Parathyroid adenoma (tissue), 2 donors: ENCODE data around the gene KIRREL3.

ENCODE experiments used
- H2AFZ ChIP-seq: fragments of 300-600 bp; sonication (generic); one replicate; pipeline ENCODE4 v1.7.0; 2017; ENCODE audit warnings: antibody characterized with exemption, mild to moderate bottlenecking
- H3K27ac ChIP-seq: fragments of 300-600 bp; sonication (generic); one replicate; pipeline ENCODE4 v1.7.0; 2017
- H3K27me3 ChIP-seq: fragments of 300-600 bp; sonication (generic); one replicate; pipeline ENCODE4 v1.7.0; 2017; ENCODE audit warnings: low read length; ENCODE audit not compliant: control insufficient read depth, insufficient read depth
- H3K36me3 ChIP-seq: fragments of 300-600 bp; sonication (generic); one replicate; pipeline ENCODE4 v1.7.0; 2017; ENCODE audit warnings: low read length; ENCODE audit not compliant: control insufficient read depth, insufficient read depth
- H3K4me1 ChIP-seq: fragments of 300-600 bp; sonication (generic); one replicate; pipeline ENCODE4 v1.7.0; 2017; ENCODE audit warnings: control low read depth
- H3K4me2 ChIP-seq: fragments of 300-600 bp; sonication (generic); one replicate; pipeline ENCODE4 v1.7.0; 2017; ENCODE audit warnings: low read length
- H3K4me3 ChIP-seq: fragments of 300-600 bp; sonication (generic); one replicate; pipeline ENCODE4 v1.7.0; 2017; ENCODE audit warnings: low read depth, low read length
- H3K79me2 ChIP-seq: fragments of 300-600 bp; sonication (generic); one replicate; pipeline ENCODE4 v1.7.0; 2017; ENCODE audit warnings: control low read depth
- H3K9ac ChIP-seq: fragments of 300-600 bp; sonication (generic); one replicate; pipeline ENCODE4 v1.7.0; 2017; ENCODE audit warnings: mild to moderate bottlenecking
- H3K9me3 ChIP-seq: fragments of 300-600 bp; sonication (generic); one replicate; pipeline ENCODE4 v1.7.0; 2017; ENCODE audit warnings: low read length; ENCODE audit not compliant: control insufficient read depth
- TF ChIP-seq, protein P1 (sequence below): fragments of 300-600 bp; sonication (generic); IDR thresholded peaks from one replicate; pipeline ENCODE4 v1.7.0; 2017; ENCODE audit warnings: antibody characterized with exemption, mild to moderate bottlenecking
- donor health status: primary hyperparathyroidism.

The KIRREL3 gene

DNA sequence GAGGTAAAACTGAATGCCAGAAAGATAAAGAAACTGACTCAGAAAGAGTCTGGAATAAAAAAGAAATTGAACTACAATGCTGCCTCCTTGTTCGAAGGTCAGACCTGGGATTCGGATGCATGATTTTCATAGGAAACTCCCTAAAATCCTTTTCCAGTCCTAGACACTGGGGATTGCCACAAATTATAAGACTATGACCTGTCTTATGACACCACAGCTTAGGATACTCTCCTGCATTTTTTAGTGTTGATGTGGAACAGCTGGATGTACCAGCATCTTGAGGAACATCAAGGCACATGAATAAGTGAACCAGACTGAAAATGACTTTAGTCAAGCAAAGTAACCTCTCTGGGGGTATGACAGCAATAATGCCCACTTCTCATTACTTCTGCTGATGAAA is 9.0 kb downstream of the KIRREL3 start:
- H3K4me1 ChIP-seq: no peaks in the 10 kb centered on the region
- no peak overlapping the region for H2AFZ ChIP-seq
- no peak overlapping the region for H3K9ac ChIP-seq
- no peaks in the 10 kb centered on the region for H3K36me3 ChIP-seq
- no peaks in the 10 kb centered on the region for H3K79me2 ChIP-seq
- no peak overlapping the region for H3K27ac ChIP-seq
- no peaks in the 10 kb centered on the region for H3K9me3 ChIP-seq
- H3K4me3 ChIP-seq: no peak overlapping the region
- no peak overlapping the region for H3K4me2 ChIP-seq
- TF ChIP-seq, protein P1, sequence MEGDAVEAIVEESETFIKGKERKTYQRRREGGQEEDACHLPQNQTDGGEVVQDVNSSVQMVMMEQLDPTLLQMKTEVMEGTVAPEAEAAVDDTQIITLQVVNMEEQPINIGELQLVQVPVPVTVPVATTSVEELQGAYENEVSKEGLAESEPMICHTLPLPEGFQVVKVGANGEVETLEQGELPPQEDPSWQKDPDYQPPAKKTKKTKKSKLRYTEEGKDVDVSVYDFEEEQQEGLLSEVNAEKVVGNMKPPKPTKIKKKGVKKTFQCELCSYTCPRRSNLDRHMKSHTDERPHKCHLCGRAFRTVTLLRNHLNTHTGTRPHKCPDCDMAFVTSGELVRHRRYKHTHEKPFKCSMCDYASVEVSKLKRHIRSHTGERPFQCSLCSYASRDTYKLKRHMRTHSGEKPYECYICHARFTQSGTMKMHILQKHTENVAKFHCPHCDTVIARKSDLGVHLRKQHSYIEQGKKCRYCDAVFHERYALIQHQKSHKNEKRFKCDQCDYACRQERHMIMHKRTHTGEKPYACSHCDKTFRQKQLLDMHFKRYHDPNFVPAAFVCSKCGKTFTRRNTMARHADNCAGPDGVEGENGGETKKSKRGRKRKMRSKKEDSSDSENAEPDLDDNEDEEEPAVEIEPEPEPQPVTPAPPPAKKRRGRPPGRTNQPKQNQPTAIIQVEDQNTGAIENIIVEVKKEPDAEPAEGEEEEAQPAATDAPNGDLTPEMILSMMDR: no peak
- no peaks in the 10 kb centered on the region for H3K27me3 ChIP-seq

DNA sequence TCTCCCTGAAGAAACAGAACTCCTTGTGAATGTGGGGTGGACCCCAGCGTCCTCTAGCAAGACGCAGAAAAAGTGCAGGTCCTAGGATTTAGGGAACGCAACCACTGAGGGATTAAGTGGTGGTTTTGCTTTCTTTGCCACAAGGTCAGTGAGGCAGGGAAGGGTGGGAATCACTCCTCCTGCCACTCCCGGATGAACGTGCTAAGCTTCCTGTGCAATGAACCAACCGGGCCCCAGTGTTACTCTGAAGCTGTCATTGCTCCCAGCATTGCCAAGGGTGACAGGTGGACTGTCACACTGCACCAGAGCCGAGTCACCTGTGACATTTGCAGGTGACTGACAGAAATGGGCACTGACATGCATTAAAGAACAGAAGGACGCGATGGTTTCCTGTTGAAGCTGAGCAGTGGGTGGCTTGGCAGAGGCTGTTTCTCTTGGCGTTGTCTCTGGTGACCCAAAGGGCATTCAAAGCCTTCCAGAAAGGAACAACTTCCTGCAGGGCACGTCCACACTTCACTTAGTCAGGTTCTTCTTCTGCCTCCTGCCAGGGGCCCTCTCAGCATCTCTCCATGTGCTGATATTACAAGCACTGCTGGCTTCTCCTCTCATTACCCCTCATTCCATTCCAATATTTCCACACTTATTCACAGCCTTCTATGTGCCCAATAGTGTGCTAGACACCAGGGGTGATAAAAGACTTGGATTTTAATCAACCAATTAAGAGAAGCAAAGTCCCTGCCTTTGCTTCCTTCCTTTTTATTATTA is 9.7 kb downstream of the KIRREL3 start:
- Histone ChIP-seq H3K9ac (no peak overlapping the region), H3K27ac (no peak overlapping the region), H3K79me2 (no peaks in the 10 kb centered on the region), H3K4me1 (no peaks in the 10 kb centered on the region), H2AFZ (no peak overlapping the region), H3K27me3 (no peaks in the 10 kb centered on the region), H3K4me3 (no peak overlapping the region), H3K9me3 (no peaks in the 10 kb centered on the region), H3K36me3 (no peaks in the 10 kb centered on the region), H3K4me2 (no peak overlapping the region)
- TF ChIP-seq, protein P1: no peak

DNA sequence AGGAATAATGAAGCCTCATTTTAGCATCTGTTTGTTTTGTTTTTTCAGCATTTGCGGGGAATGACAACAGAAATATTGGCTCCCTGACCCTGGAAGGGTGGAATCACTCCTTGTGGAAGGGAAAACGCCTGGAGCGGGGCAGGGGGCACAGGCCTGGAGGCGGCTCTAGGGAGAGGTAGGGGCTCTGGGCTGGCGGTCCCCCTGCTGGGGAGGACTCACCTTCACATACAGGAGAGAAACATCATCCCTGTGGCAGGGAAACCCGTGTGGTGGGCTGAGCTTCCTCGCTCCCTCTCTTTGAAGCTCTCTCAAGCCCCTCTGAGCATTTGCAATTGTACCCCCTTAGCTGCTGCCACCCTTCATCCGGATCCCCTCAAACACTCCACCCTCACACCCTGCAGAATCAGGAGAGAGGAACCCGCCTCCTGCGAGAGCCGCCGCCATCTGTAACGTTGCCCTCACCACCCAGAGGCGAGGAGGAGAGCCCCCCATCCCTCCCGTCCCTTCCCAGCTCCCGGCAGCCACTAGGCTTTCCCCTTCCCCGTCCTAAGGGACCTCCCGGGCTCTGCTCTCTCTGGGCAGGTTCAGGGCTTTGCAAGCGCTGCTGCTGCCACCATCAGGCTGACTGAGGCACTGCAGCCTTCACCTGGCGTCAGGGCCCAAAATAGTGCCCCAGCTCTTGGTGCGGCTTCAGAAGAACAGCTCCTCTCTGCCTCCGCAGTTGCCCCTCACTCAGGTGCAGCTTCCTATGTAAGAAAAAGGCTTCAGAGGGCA is 10.4 kb downstream of the KIRREL3 start:
- Histone ChIP-seq H3K4me1 (no peaks in the 10 kb centered on the region), H3K36me3 (no peaks in the 10 kb centered on the region), H3K4me3 (no peak overlapping the region), H3K9ac (no peak overlapping the region), H3K27me3 (no peaks in the 10 kb centered on the region), H3K9me3 (no peaks in the 10 kb centered on the region), H3K4me2 (no peak overlapping the region), H3K79me2 (no peaks in the 10 kb centered on the region), H3K27ac (no peak overlapping the region), H2AFZ (no peak overlapping the region)
- TF ChIP-seq, protein P1: peak; percentile 76

DNA sequence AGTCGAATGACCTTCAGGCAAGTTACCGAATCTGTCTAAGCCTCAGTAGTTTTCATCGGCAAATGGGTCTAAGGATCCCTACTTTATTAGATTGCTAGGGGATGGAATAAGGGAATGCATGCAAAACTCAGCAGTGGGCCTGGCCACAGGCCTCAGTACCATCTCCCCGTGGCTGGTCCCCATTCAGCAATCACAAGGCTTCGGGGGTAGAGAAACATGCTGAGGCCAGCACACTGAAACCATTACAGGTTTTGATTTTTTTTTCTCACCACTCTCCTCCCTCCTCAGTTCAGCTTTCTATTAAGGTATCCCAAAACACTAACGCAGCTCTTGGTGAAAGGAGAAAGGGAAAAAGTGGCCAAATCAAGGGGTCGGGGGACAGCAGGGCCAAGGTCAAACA is 11.9 kb downstream of the KIRREL3 start:
- TF ChIP-seq, protein P1: no peak

More for the DNA sequence above, 11.9 kb downstream of the KIRREL3 start:
- Histone ChIP-seq H3K27ac (no peak overlapping the region), H3K27me3 (no peaks in the 10 kb centered on the region), H3K36me3 (no peaks in the 10 kb centered on the region), H3K9ac (no peak overlapping the region), H3K4me1 (no peaks in the 10 kb centered on the region), H3K9me3 (no peaks in the 10 kb centered on the region), H3K4me3 (no peak overlapping the region), H3K79me2 (no peaks in the 10 kb centered on the region), H2AFZ (no peak overlapping the region), H3K4me2 (no peak overlapping the region)
